ENCODE results near the gene TMEM106C. TPM values are rescaled to one million over a fixed set of nuclear protein-coding genes. Genes with fewer than 3 reads are reported as not detected.

Gene TMEM106C
- polyA plus RNA-seq, 1 experiment, result 217 TPM

- no peak overlapping the region for H3K4me3 ChIP-seq (ENCODE audit: low read depth, low read length)
- POLR2A ChIA-PET, result no interaction called here
- CTCF ChIA-PET, result interaction anchor here (0.9 to 4.6 kb wide), 10 partner anchors 8 to 218 kb away, joined by 3 to 17 read pairs (median 4); partner anchors contain the start of genes SLC48A1, TMEM106C and VDR
Observed at GRCh38 chr12:47947341-47947740, 16.1 kb upstream of the TMEM106C start.

GRCh38 chr12:47949441-47950341 lies 13.7 kb upstream of the TMEM106C start:
- TF ChIP-seq CTCF (IDR thresholded peaks at IDR 0.05; ENCODE audit: insufficient read depth, low read depth, low read length), result peak; percentile 95
- CTCF ChIA-PET, result interaction anchor here (0.6 to 7.3 kb wide), 40 partner anchors 8 to 239 kb away, joined by 3 to 85 read pairs (median 4); partner anchors contain the start of genes ENDOU, TMEM106C and VDR
- H3K27me3 ChIP-seq (ENCODE audit: control insufficient read depth, insufficient read depth, low read length), result no peaks in the 10 kb centered on the region
- H3K36me3 ChIP-seq (ENCODE audit: control insufficient read depth, insufficient read depth, low read length), result no peaks in the 10 kb centered on the region
- no peak for DNase-seq (ENCODE audit: low read depth)
- POLR2A ChIA-PET, result interaction anchor here (1.0 kb wide), 1 partner anchor 80 kb away, joined by 3 read pairs; no protein-coding TSS in a partner anchor
- H3K4me3 ChIP-seq (ENCODE audit: low read depth, low read length), result no peak overlapping the region

More at GRCh38 chr12:47947341-47947740, 16.1 kb upstream of the TMEM106C start:
- no peak for DNase-seq (ENCODE audit: low read depth)
- no peaks in the 10 kb centered on the region for H3K36me3 ChIP-seq (ENCODE audit: control insufficient read depth, insufficient read depth, low read length)
- TF ChIP-seq CTCF (IDR thresholded peaks at IDR 0.05; ENCODE audit: insufficient read depth, low read depth, low read length), result no peak
- no peaks in the 10 kb centered on the region for H3K27me3 ChIP-seq (ENCODE audit: control insufficient read depth, insufficient read depth, low read length)

GRCh38 chr12:47950856-47951468 lies 12.4 kb upstream of the TMEM106C start:
- ChIA-PET CTCF (interaction anchor here (0.9 to 7.3 kb wide), 11 partner anchors 10 to 247 kb away, joined by 3 to 85 read pairs (median 7); partner anchors contain the start of genes TMEM106C and VDR), POLR2A (no interaction called here)
- Histone ChIP-seq H3K27me3 (ENCODE audit: control insufficient read depth, insufficient read depth, low read length) (no peaks in the 10 kb centered on the region), H3K4me3 (ENCODE audit: low read depth, low read length) (no peak overlapping the region), H3K36me3 (ENCODE audit: control insufficient read depth, insufficient read depth, low read length) (no peaks in the 10 kb centered on the region)
- no peak for DNase-seq (ENCODE audit: low read depth)
- TF ChIP-seq CTCF (IDR thresholded peaks at IDR 0.05; ENCODE audit: insufficient read depth, low read depth, low read length), result no peak

GRCh38 chr12:47954058-47954457 lies 9.3 kb upstream of the TMEM106C start:
- ChIA-PET CTCF (interaction anchor here (1.0 to 7.3 kb wide), 7 partner anchors 9 to 211 kb away, joined by 3 to 85 read pairs (median 4); partner anchors contain the start of gene TMEM106C), POLR2A (no interaction called here)
- H3K36me3 ChIP-seq (ENCODE audit: control insufficient read depth, insufficient read depth, low read length), result no peaks in the 10 kb centered on the region
- H3K4me3 ChIP-seq (ENCODE audit: low read depth, low read length), result no peak overlapping the region
- DNase-seq (ENCODE audit: low read depth), result no peak
- no peak for TF ChIP-seq CTCF (IDR thresholded peaks at IDR 0.05; ENCODE audit: insufficient read depth, low read depth, low read length)
- H3K27me3 ChIP-seq (ENCODE audit: control insufficient read depth, insufficient read depth, low read length), result no peaks in the 10 kb centered on the region

Measured in BJ (cell line).